Midbrain (tissue), 1 donor: ENCODE data around the gene ARHGAP21.

Source experiments
- DNase-seq: peaks from one replicate; lab custom pipeline; 2025; lab: John Stamatoyannopoulos, UW

Gene ARHGAP21

DNA sequence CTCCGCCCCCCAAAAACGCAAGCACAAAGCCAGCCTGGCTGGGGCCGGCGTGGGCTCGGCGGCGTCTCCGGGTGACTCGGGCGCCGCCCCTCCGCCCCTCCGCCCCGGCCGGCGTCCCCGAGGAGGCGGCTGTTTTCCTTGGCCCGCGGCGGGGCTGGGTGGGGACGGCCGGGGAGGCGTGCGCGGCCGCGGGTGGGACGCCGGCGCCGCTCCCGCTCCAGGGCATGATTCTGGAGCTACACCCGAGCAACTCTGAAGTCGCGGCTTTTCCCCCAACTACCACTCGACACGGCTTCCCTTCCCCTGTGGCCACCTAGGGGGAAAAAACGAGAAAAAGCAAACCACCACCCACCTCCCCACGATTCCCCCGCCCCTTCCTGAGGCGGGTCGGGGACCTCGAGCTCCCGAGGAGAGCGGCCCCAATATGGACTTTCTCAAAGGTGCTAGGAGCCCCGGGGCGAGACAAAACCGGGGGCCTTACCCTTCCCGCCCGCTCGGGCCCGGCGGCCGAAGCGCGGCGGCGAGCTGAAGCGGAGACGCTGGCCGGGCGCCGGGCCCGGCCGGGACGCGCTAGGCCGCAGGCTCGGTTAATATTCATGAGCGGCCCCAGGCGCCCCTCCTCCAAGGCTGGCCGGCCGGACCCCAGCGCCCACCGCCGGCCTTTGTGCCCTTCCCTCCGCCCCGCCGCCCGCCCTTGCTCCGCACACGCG, 856 bp downstream of the ARHGAP21 start:
- DNase-seq = peak; percentile 76

DNA sequence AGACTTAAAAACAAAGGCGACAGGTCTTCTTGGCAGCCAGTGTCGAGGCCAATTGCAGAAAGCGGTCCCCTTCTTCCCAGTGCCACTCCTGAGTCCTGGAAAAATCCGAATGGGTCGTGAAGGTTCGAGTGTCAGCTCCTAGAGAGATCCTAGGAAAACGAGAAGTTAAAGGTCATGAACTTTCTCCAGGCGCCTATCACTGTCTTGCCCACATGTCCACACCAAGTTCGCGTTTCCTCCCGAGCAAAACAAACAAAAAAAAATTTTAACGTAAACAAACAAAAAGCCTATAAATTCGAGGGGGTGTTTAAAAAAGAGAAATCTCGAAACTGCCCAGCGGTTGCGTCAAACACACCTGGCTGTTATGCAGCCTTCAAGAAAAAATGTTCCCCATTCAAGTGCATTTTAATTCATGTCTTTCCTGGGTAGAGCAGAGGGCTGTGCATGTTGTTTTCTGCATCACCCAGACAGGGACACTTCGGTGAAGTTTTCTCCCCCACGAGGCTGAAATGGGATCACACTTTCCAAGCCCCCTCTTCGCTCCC, 1.5 kb downstream of the ARHGAP21 start:
- DNase-seq = no peak

- DNase-seq = peak; percentile 44
Observed at GRCh38 chr10:24721229-24722106, 2.2 kb downstream of the ARHGAP21 start.

DNA sequence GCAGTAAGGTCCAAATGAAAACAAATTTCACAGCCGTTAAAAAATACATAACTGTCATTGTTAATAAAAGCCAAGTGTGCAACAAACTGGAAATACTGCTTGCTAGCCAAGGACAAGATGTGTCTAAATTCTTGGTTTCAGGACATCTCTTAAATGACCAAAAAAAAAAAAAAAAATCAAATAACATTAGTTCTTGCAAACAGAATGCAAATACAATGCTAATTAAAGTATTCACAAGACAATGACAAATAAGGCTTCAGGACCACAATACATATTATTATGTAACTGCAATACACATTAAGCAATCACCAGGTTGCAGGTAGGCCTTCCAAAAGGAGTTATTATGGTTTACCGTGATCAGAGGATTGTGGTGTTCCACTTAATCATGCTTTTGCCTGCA, 3.6 kb downstream of the ARHGAP21 start:
- DNase-seq = no peak

- no peak for DNase-seq
Observed at GRCh38 chr10:24718031-24718855, 5.4 kb downstream of the ARHGAP21 start.

GRCh38 chr10:24716295-24716694, 7.4 kb downstream of the ARHGAP21 start:
- DNase-seq = no peak

DNA sequence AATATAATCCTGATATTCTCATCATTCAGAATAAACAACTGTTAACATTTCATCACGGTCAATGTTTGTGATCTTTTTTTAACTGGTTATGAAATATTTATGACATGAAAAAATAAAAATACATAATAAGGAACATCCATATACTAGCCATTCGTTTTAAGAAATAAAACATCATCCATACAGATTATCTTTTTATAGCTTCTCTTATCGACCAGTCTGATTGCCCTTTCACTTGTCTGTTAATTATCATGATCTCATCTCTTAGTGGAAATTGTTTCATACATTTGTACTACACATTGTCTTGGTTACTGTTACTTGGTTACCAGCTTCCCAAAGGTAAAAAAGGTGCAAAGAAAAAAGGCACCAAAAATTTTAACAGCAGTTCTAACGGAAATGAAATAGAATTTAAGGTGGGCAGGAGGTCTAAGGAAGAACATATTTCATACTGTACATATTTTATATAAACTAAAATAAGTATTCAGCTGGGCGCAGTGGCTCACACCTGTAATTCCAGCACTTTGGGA, 8.4 kb downstream of the ARHGAP21 start:
- DNase-seq = no peak

- DNase-seq = no peak
Observed at GRCh38 chr10:24713086-24713485, 10.6 kb downstream of the ARHGAP21 start.

DNA sequence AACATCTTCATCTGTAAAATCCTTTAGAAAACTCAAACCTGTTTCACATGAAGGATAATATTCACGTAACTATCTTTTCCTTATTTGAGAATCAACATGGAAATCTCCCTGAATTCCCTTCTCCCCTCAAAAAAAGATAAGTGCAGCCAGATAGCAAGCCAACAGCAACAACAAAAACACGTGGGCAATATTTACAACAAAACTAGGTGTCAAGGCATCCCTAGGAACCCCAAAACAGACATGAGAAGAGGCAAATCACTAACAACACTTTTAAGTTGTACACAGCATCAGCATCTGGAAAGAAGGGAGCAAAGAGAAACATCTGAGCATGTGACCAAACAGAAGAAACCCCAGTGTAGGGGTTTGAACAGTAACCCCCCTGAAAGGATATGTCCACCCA, 12.2 kb downstream of the ARHGAP21 start:
- DNase-seq = no peak

DNA sequence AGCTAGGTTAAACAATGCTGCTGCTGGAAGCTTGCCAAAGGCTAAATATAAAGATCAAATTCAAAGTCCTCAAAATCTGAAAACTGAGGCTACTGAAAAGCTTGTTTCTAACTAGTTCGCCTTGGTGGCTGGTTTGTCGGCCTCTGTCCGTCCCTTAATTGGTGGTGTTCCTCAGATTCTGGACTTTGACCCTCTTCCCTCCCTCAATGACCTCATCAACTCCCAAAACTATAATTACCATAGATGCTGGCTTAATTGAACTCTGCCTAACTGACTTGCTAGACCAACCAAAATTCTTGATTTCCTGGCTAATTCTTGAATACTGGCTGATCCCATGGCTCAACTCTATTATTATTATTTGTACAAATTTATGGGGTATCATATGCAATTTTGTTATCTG, 15.6 kb downstream of the ARHGAP21 start:
- DNase-seq = no peak

GRCh38 chr10:24707445-24707844, 16.2 kb downstream of the ARHGAP21 start:
- DNase-seq = no peak

DNA sequence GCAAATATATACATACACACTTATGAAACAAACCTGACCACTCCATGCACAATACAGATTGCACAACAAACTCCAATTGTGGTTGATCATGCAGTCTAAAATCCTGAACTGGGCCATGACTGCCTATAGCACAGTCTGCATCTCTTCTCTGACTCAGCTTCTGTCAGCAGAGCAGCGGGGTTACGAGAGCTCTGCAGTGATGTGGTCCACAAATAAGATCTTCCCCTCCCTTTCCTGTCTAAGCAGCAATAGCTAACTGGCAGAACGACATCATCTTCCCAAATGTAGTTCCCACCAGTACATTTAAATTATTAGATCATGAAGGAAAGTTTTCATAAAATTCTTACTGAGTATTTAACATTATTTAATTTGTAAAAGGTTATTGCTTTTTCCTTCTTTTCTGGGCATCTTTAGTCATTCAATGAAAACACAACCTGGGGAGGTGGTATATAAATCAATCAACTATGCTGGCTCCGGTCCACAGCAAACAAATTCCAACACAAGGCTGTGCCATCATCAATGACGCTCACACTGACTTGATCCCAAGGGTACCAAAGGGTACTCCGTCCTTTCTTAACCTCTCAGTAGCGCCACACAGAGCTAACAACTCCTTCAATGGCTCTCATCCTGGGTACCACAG, 17.1 kb downstream of the ARHGAP21 start:
- DNase-seq = peak; percentile 48

- DNase-seq = no peak
Observed at GRCh38 chr10:24703700-24704099, 20.0 kb downstream of the ARHGAP21 start.

DNA sequence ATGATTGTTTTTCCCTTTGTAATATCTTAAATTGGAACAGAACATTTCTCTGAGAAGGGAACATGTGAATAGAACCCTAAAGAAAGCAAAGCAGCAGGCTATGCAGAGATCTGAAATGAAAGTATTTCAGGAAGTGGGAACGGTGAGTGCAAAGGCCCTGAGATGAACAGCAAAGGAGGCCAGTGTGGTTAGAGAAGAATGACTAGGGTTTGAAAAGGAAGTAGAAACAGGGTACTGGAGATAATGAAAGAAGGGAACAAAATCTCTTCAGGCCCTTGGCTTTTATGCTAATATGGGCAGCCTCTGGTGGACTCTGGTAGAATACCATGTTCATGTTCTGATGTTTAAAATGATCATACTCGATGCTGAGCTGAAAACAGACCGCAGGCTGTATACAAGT, 22.2 kb downstream of the ARHGAP21 start:
- DNase-seq = no peak

DNA sequence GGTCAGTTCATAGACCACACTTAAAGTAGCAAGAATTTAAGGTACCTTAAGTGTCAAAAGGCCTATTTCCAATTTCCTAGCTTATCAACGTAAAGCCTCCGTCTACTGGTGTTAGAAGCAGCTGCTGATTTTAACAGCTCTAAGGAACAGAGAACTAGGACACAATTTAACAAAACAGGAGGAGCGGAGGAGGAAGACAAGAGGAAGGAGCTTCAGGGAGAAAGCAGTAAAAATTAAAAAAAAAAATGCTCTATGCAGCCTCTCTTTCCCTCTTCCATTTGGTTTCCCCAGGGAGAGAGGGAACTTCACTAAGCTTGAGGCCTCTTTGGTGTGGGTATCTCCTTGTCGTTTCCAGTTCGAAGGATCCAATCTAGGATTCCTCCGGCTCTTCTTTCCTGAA, 22.7 kb downstream of the ARHGAP21 start:
- DNase-seq = no peak

DNA sequence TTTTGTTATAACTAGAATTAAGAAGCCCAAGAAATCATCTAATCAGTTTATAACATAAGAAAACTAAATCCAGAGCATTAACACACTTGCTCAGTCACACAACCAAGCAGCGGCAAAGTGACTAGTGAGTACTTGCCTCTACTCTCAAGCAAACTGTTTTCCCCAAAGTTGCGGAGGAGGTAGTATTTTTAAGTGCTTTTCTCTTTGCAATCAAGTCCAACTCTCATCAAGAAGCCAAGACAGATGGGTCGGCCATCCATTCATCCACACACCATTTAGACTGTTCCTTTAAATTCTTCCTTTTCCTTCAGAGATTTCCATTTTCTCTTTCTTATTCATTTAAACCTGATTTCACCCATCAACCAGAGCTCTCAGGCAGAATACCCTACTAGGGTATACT, 25.4 kb downstream of the ARHGAP21 start:
- DNase-seq = no peak

DNA sequence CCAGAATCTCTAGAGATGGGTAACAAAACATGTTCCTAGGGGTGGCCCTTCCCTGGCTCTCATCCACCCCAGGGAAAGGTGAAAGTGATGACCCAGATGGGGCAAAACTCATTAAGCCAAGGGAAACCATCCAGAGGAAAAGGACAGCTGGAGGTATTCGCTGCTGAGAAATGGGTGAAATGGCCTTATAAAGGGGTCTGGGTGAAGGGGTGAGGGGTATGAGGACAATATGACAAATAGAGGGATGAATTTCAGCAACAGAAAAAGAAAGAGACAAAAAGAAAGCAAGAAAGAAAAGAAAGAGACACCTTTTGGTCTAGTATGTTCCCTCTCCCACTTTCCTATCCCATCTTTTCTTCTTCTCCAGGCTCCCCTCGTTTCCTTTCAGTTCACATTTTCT, 26.6 kb downstream of the ARHGAP21 start:
- DNase-seq = no peak

- DNase-seq = no peak
Observed at GRCh38 chr10:24695452-24695851, 28.2 kb downstream of the ARHGAP21 start.

DNA sequence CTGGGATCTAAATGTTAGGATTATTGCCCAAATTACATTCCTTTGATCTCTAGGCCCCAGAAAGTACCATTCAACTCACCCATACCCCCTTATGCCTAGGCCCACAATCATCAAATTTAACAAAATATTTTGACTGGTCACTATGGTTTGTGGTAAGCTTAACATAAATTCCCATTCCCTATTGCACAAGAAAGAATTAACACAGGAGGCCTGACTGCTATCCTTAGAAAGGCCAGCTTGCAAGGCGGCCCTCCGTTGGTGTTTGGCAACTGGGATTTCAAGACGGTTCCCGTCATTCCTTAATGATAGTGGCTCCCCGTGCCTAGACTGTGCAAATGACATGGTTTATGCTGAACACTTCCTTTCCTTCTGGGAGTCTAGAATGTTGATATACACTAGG, 29.6 kb downstream of the ARHGAP21 start:
- no peak for DNase-seq

DNA sequence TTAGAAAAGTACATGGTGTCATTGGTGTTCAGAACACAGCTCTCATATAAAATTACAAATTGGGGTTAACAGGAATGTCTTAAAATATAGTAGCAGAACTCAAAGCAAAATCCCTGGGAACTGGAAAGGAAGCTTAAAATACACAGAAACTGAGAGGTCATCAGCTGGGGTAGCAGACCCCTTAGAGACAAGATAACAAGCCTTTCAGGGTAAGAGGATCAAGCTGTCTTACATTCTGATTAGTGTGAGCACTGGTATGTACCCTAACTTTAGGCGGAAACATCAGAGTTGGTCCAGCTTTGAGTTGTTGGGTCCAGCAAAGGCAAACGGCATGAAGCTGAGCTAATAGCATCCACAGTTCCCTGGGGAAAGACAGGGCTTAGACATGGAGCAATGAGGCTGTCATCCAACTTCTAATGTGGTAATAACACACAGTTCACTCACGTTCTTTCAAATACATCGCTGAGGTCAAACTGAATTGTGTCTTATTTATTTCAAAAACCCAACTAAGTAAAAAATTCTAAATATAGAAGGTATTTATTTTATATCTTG, 32.6 kb downstream of the ARHGAP21 start:
- no peak for DNase-seq

DNA sequence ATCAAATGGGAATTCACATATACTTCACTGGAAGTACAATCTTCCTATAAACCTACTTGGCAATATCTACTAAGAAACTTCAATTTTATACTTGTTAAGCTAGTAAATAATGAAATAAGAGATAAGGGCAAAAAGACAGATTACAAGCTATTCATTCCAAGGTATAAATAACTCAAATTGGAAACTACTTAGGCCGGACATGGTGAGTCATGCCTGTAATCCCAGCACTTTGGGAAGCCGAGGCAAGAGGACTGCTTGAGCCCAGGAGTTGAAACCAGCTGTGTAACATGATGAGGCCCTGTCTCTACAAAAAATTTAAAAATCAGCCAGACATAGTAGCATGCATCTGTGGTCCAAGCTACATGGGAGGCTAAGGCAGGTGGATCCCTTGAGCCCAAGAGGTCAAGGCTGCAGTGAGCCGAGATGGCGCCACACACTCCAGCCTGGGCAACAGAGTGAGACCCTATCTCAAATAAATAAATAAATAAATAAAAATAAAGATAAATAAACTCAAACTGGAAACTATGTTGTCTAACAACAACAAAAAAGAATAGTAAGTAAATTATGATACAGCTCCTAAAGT, 37.6 kb downstream of the ARHGAP21 start:
- no peak for DNase-seq
